Lower lobe of right lung (tissue), 2 donors: ENCODE data around the gene R3HDM2. TPM values are rescaled to one million over a fixed set of nuclear protein-coding genes. Genes with fewer than 3 reads are reported as not detected.
"Not testable (repeated sequence)": the region's sequence is repeated elsewhere in the genome, so short reads cannot be mapped to it uniquely, and the experiment has no call there.

ENCODE experiments used
- ATAC-seq, 2 donors: fragments of 200-7000 bp; cut with Tn5 transposase; one replicate each; pipeline ENCODE4 v1.9.1; 2020 to 2022; ENCODE audit warnings: mild to moderate bottlenecking in 2 of 2, moderate library complexity in 2 of 2
- DNase-seq: peaks from one replicate; pipeline ENCODE4 v3.0.0-alpha.2; 2020
- H3K27ac ChIP-seq: fragments of 200-600 bp; one replicate; pipeline ENCODE4 v1.8.0; 2022
- H3K27me3 ChIP-seq: fragments of 200-600 bp; one replicate; pipeline ENCODE4 v1.8.0; 2022; ENCODE audit warnings: low read depth
- H3K36me3 ChIP-seq: fragments of 200-600 bp; one replicate; pipeline ENCODE4 v1.8.0; 2022; ENCODE audit warnings: mild to moderate bottlenecking
- H3K4me1 ChIP-seq: fragments of 200-600 bp; one replicate; pipeline ENCODE4 v1.8.0; 2022
- H3K4me3 ChIP-seq: fragments of 200-600 bp; one replicate; pipeline ENCODE4 v1.8.0; 2022; ENCODE audit warnings: mild to moderate bottlenecking
- H3K9me3 ChIP-seq: fragments of 200-600 bp; one replicate; pipeline ENCODE4 v1.8.0; 2022
- CTCF ChIP-seq: fragments of 200-600 bp; IDR thresholded peaks from one replicate; pipeline ENCODE4 v1.8.0; 2022; ENCODE audit warnings: antibody characterized with exemption, mild to moderate bottlenecking
- intact Hi-C: fragments of 100-400 bp; cut with DNase I; formaldehyde crosslinking; loops from one replicate; pipeline ENCODE4 v1.11.0; 2022
- total RNA-seq: library from RNA; stranded (reverse); fragmentation: NEBNext Ultra II Directional; extraction: Animal tissue kit (Norgen Biotek cat#: 25700); gene quantifications from one replicate; pipeline ENCODE4 v1.2.1, GENCODE V29; 2021
- donor health status: DM: no; HTN: yes; CAD: no; lungs with severe emphysema.

Gene R3HDM2
- total RNA-seq, 1 donor from 2014 or later = 79.3 TPM

GRCh38 chr12:57404966-57405640 is 25.7 kb downstream of the R3HDM2 start:
- intact Hi-C loops = no loop called here
- TF ChIP-seq CTCF = no peak
- Histone ChIP-seq H3K9me3 (no peaks in the 10 kb centered on the region), H3K27ac (no peak overlapping the region), H3K36me3 (no peaks in the 10 kb centered on the region), H3K27me3 (no peaks in the 10 kb centered on the region), H3K4me3 (no peak overlapping the region), H3K4me1 (no peaks in the 10 kb centered on the region)
- no peak for DNase-seq
- no peak for ATAC-seq

GRCh38 chr12:57402156-57402555 is 28.7 kb downstream of the R3HDM2 start:
- ATAC-seq, H3K27ac ChIP-seq, H3K27me3 ChIP-seq, DNase-seq, H3K36me3 ChIP-seq, H3K4me3 ChIP-seq, H3K4me1 ChIP-seq, H3K9me3 ChIP-seq, intact Hi-C loops: not testable (repeated sequence)

- intact Hi-C loops = no loop called here
- no peaks in the 10 kb centered on the region for H3K4me1 ChIP-seq
- TF ChIP-seq CTCF = no peak
- H3K9me3 ChIP-seq = no peaks in the 10 kb centered on the region
- no peaks in the 10 kb centered on the region for H3K27me3 ChIP-seq
- peaks cover 5% of the 10 kb centered on the region for H3K36me3 ChIP-seq
- no peak for ATAC-seq
- no peak overlapping the region for H3K4me3 ChIP-seq
- no peak overlapping the region for H3K27ac ChIP-seq
- DNase-seq = no peak
These were observed 29.7 kb downstream of the R3HDM2 start for GRCh38 chr12:57401165-57401564.

- DNase-seq, H3K4me3 ChIP-seq, H3K27me3 ChIP-seq, H3K4me1 ChIP-seq, ATAC-seq, H3K27ac ChIP-seq, intact Hi-C loops, H3K9me3 ChIP-seq: not testable (repeated sequence)
- peaks cover 16% of the 10 kb centered on the region for H3K36me3 ChIP-seq
These were observed 31.0 kb downstream of the R3HDM2 start for GRCh38 chr12:57399718-57400463.

- no peak for TF ChIP-seq CTCF
- intact Hi-C loops = no loop called here
- Histone ChIP-seq H3K4me1 (no peaks in the 10 kb centered on the region), H3K9me3 (no peaks in the 10 kb centered on the region), H3K36me3 (peaks cover 32% of the 10 kb centered on the region), H3K27ac (no peak overlapping the region), H3K27me3 (no peaks in the 10 kb centered on the region), H3K4me3 (no peak overlapping the region)
- no peak for DNase-seq
- no peak for ATAC-seq
These were observed 33.4 kb downstream of the R3HDM2 start for GRCh38 chr12:57397441-57397840.

GRCh38 chr12:57395121-57395520 is 35.7 kb downstream of the R3HDM2 start:
- intact Hi-C loops = no loop called here
- no peak overlapping the region for H3K4me3 ChIP-seq
- H3K27me3 ChIP-seq = no peaks in the 10 kb centered on the region
- no peaks in the 10 kb centered on the region for H3K4me1 ChIP-seq
- H3K27ac ChIP-seq = no peak overlapping the region
- no peaks in the 10 kb centered on the region for H3K9me3 ChIP-seq
- no peak for DNase-seq
- ATAC-seq = no peak
- peaks cover 43% of the 10 kb centered on the region for H3K36me3 ChIP-seq
- no peak for TF ChIP-seq CTCF
